WTC11 (cell line): ENCODE measurements around the gene PEAR1.
"Not testable (repeated sequence)": the region's sequence is repeated elsewhere in the genome, so short reads cannot be mapped to it uniquely, and the experiment has no call there.

ENCODE experiments used
- ERG ChIP-seq: fragments of 250-450 bp; sonication (Bioruptor Pico); IDR thresholded peaks from 2 replicates; pipeline ENCODE4 v1.8.0; 2021; ENCODE audit warnings: mild to moderate bottlenecking
- FOXP4 ChIP-seq: sonication (generic); formaldehyde crosslinking; IDR thresholded peaks from 2 replicates; pipeline ENCODE4 v1.8.0; 2022; ENCODE audit warnings: mild to moderate bottlenecking, missing genetic modification reagents
- HMGXB4 ChIP-seq: sonication (generic); formaldehyde crosslinking; IDR thresholded peaks from 2 replicates; pipeline ENCODE4 v1.8.1; 2023; ENCODE audit warnings: mild to moderate bottlenecking, moderate library complexity, missing genetic modification reagents
- IRF2 ChIP-seq: sonication (generic); formaldehyde crosslinking; IDR thresholded peaks from 2 replicates; pipeline ENCODE4 v1.8.0; 2022; ENCODE audit warnings: low read depth, missing genetic modification reagents, borderline replicate concordance
- ZBTB43 ChIP-seq: sonication (generic); formaldehyde crosslinking; IDR thresholded peaks from 2 replicates; pipeline ENCODE4 v1.8.1; 2023; ENCODE audit warnings: mild to moderate bottlenecking, missing genetic modification reagents
- ZNF263 ChIP-seq: sonication (generic); formaldehyde crosslinking; IDR thresholded peaks from 2 replicates; pipeline ENCODE4 v1.8.1; 2022; ENCODE audit warnings: low read depth, mild to moderate bottlenecking, moderate library complexity, missing genetic modification reagents

- not testable (repeated sequence) for TF ChIP-seq FOXP4; IRF2; HMGXB4 (CRISPR knock-in tag); ZNF263 (CRISPR knock-in tag); ERG (CRISPR knock-in tag); ZBTB43 (CRISPR knock-in tag)
Measured at GRCh38 chr1:156926695-156927094, 33.2 kb downstream of the PEAR1 start.
